ENCODE measurements around the gene VILL.
"Not testable (repeated sequence)": the region's sequence is repeated elsewhere in the genome, so short reads cannot be mapped to it uniquely, and the experiment has no call there.

The VILL gene

GRCh38 chr3:37970802-37971201, 19.8 kb upstream of the VILL start:
- no peak overlapping the region for H3K4me3 Mint-ChIP-seq
- no peak overlapping the region for H3K27ac Mint-ChIP-seq

GRCh38 chr3:37971467-37971866, 19.1 kb upstream of the VILL start:
- H3K9me3 Mint-ChIP-seq = no peaks in the 10 kb centered on the region
- no peak overlapping the region for H3K27ac Mint-ChIP-seq
- H3K36me3 Mint-ChIP-seq (ENCODE audit: low read depth) = peaks cover 2% of the 10 kb centered on the region
- H3K4me3 Mint-ChIP-seq = no peak overlapping the region
- peaks cover 3% of the 10 kb centered on the region for H3K4me1 Mint-ChIP-seq (ENCODE audit: low read depth)
- H3K27me3 Mint-ChIP-seq (ENCODE audit: low read depth) = no peaks in the 10 kb centered on the region
- DNase-seq (ENCODE audit: low spot score) = no peak

More at GRCh38 chr3:37970802-37971201, 19.8 kb upstream of the VILL start:
- peaks cover 2% of the 10 kb centered on the region for H3K36me3 Mint-ChIP-seq (ENCODE audit: low read depth)
- peaks cover 3% of the 10 kb centered on the region for H3K4me1 Mint-ChIP-seq (ENCODE audit: low read depth)
- H3K27me3 Mint-ChIP-seq (ENCODE audit: low read depth) = no peaks in the 10 kb centered on the region
- no peak for DNase-seq (ENCODE audit: low spot score)
- H3K9me3 Mint-ChIP-seq = no peaks in the 10 kb centered on the region

- not testable (repeated sequence) for H3K9me3 Mint-ChIP-seq; H3K4me3 Mint-ChIP-seq; H3K27ac Mint-ChIP-seq; H3K27me3 Mint-ChIP-seq (ENCODE audit: low read depth); H3K4me1 Mint-ChIP-seq (ENCODE audit: low read depth); DNase-seq (ENCODE audit: low spot score); H3K36me3 Mint-ChIP-seq (ENCODE audit: low read depth)
Observed at GRCh38 chr3:37972056-37972455, 18.5 kb upstream of the VILL start.

GRCh38 chr3:37973246-37974054, 17.1 kb upstream of the VILL start:
- no peak for DNase-seq (ENCODE audit: low spot score)
- Mint-ChIP-seq H3K27me3 (ENCODE audit: low read depth) (no peaks in the 10 kb centered on the region), H3K4me3 (no peak overlapping the region), H3K27ac (no peak overlapping the region), H3K4me1 (ENCODE audit: low read depth) (peaks cover 3% of the 10 kb centered on the region), H3K9me3 (no peaks in the 10 kb centered on the region), H3K36me3 (ENCODE audit: low read depth) (peaks cover 2% of the 10 kb centered on the region)

GRCh38 chr3:37974121-37975083, 16.2 kb upstream of the VILL start:
- Mint-ChIP-seq H3K4me1 (ENCODE audit: low read depth) (peaks cover 3% of the 10 kb centered on the region), H3K27me3 (ENCODE audit: low read depth) (no peaks in the 10 kb centered on the region), H3K36me3 (ENCODE audit: low read depth) (peaks cover 2% of the 10 kb centered on the region), H3K4me3 (no peak overlapping the region), H3K27ac (no peak overlapping the region), H3K9me3 (no peaks in the 10 kb centered on the region)
- peak; percentile 48 for DNase-seq (ENCODE audit: low spot score)

- Mint-ChIP-seq H3K27ac (no peak overlapping the region), H3K9me3 (no peaks in the 10 kb centered on the region), H3K27me3 (ENCODE audit: low read depth) (no peaks in the 10 kb centered on the region), H3K4me1 (ENCODE audit: low read depth) (peaks cover 2% of the 10 kb centered on the region), H3K36me3 (ENCODE audit: low read depth) (peaks cover 1% of the 10 kb centered on the region), H3K4me3 (no peak overlapping the region)
- DNase-seq (ENCODE audit: low spot score) = no peak
Observed at GRCh38 chr3:37979541-37980461, 10.8 kb upstream of the VILL start.

GRCh38 chr3:37980462-37981347, 9.9 kb upstream of the VILL start:
- no peak overlapping the region for H3K4me3 Mint-ChIP-seq
- DNase-seq (ENCODE audit: low spot score) = no peak
- H3K27me3 Mint-ChIP-seq (ENCODE audit: low read depth) = no peaks in the 10 kb centered on the region
- no peak overlapping the region for H3K27ac Mint-ChIP-seq
- no peaks in the 10 kb centered on the region for H3K9me3 Mint-ChIP-seq
- H3K4me1 Mint-ChIP-seq (ENCODE audit: low read depth) = no peaks in the 10 kb centered on the region
- H3K36me3 Mint-ChIP-seq (ENCODE audit: low read depth) = no peaks in the 10 kb centered on the region

- Mint-ChIP-seq H3K4me1 (ENCODE audit: low read depth) (no peaks in the 10 kb centered on the region), H3K4me3 (no peak overlapping the region), H3K27me3 (ENCODE audit: low read depth) (no peaks in the 10 kb centered on the region), H3K27ac (no peak overlapping the region), H3K36me3 (ENCODE audit: low read depth) (no peaks in the 10 kb centered on the region), H3K9me3 (no peaks in the 10 kb centered on the region)
- no peak for DNase-seq (ENCODE audit: low spot score)
Observed at GRCh38 chr3:37981348-37981664, 9.3 kb upstream of the VILL start.

GRCh38 chr3:37982331-37982730, 8.3 kb upstream of the VILL start:
- Mint-ChIP-seq H3K4me3 (no peak overlapping the region), H3K4me1 (ENCODE audit: low read depth) (no peaks in the 10 kb centered on the region), H3K9me3 (no peaks in the 10 kb centered on the region), H3K27me3 (ENCODE audit: low read depth) (no peaks in the 10 kb centered on the region), H3K27ac (no peak overlapping the region), H3K36me3 (ENCODE audit: low read depth) (no peaks in the 10 kb centered on the region)
- no peak for DNase-seq (ENCODE audit: low spot score)

- no peaks in the 10 kb centered on the region for H3K4me1 Mint-ChIP-seq (ENCODE audit: low read depth)
- no peaks in the 10 kb centered on the region for H3K9me3 Mint-ChIP-seq
- no peak overlapping the region for H3K27ac Mint-ChIP-seq
Observed at GRCh38 chr3:37984051-37984450, 6.5 kb upstream of the VILL start.

GRCh38 chr3:37984596-37984995, 6.0 kb upstream of the VILL start:
- H3K9me3 Mint-ChIP-seq = no peaks in the 10 kb centered on the region
- H3K4me3 Mint-ChIP-seq = no peak overlapping the region
- no peaks in the 10 kb centered on the region for H3K36me3 Mint-ChIP-seq (ENCODE audit: low read depth)
- no peak for DNase-seq (ENCODE audit: low spot score)
- no peaks in the 10 kb centered on the region for H3K27me3 Mint-ChIP-seq (ENCODE audit: low read depth)
- H3K27ac Mint-ChIP-seq = no peak overlapping the region
- no peaks in the 10 kb centered on the region for H3K4me1 Mint-ChIP-seq (ENCODE audit: low read depth)

More at GRCh38 chr3:37984051-37984450, 6.5 kb upstream of the VILL start:
- no peak overlapping the region for H3K4me3 Mint-ChIP-seq
- no peak for DNase-seq (ENCODE audit: low spot score)
- H3K27me3 Mint-ChIP-seq (ENCODE audit: low read depth) = no peaks in the 10 kb centered on the region
- H3K36me3 Mint-ChIP-seq (ENCODE audit: low read depth) = no peaks in the 10 kb centered on the region

GRCh38 chr3:37985637-37986320, 4.8 kb upstream of the VILL start:
- H3K27ac Mint-ChIP-seq = no peak overlapping the region
- H3K27me3 Mint-ChIP-seq (ENCODE audit: low read depth) = no peaks in the 10 kb centered on the region
- no peak overlapping the region for H3K4me3 Mint-ChIP-seq
- no peaks in the 10 kb centered on the region for H3K36me3 Mint-ChIP-seq (ENCODE audit: low read depth)
- no peaks in the 10 kb centered on the region for H3K4me1 Mint-ChIP-seq (ENCODE audit: low read depth)
- no peak for DNase-seq (ENCODE audit: low spot score)
- no peaks in the 10 kb centered on the region for H3K9me3 Mint-ChIP-seq
